ENCODE results near the gene NOXO1. TPM values are rescaled to one million over a fixed set of nuclear protein-coding genes. Genes with fewer than 3 reads are reported as not detected.
A peak's percentile ranks its signal among the peaks of the same experiment; 100 is the strongest.

NOXO1 gene
- total RNA-seq, 2 donors from 2014 or later, result 0.42 TPM; not detected in 1

DNA sequence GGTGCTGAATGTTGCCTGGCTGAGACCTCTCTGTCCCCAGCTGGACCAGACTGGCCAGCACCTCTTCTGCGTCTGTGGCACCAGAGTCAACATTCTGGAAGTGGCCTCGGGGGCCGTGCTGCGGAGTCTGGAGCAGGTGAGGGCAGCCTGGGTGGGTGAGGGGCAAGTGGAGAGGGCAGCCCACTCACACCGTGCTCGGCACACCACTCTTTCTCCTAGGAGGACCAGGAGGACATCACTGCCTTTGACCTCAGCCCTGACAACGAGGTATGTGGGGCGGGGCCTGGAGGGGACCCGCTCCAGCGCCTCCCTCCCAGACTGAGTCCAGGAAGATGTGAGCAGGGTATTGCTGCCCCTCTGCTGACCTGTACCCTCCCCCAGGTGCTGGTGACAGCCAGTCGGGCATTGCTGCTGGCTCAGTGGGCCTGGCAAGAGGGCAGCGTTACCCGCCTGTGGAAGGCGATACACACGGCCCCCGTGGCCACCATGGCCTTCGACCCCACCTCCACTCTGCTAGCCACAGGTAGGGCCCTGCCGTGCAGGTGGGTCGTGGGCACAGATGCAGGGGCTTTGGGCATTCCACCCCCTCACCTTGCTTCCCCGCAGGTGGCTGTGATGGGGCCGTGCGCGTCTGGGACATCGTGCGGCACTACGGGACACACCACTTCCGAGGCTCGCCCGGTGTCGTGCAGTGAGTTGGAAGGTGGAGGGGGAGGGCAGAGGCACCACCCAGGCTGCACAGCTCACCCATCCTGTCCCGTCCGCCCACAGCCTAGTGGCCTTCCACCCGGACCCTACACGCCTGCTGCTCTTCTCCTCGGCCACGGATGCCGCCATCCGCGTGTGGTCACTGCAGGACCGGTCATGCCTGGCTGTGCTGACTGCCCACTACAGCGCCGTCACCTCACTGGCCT is 6.9 kb downstream of the NOXO1 start:
- peaks cover 8% of the 10 kb centered on the region for H3K27me3 ChIP-seq (ENCODE audit: control insufficient read depth, insufficient read depth, low read length, poor library complexity, severe bottlenecking)
- no peaks in the 10 kb centered on the region for H3K9me3 ChIP-seq (ENCODE audit: control insufficient read depth, low read length)
- peaks cover 2% of the 10 kb centered on the region for H3K27me3 Mint-ChIP-seq (ENCODE audit: insufficient read depth)
- no peaks in the 10 kb centered on the region for H3K4me1 ChIP-seq (ENCODE audit: control insufficient read depth, insufficient read depth, low read length)
- peaks cover 8% of the 10 kb centered on the region for H3K4me1 Mint-ChIP-seq
- 97 to 98% methylated on average over 28 to 42 of the region's 42 CpGs for WGBS, 2 experiments (ENCODE audit: insufficient coverage in 1 of 2, insufficient read length in 1 of 2)
- H3K27ac Mint-ChIP-seq, result no peak overlapping the region
- no peak overlapping the region for H3K9ac ChIP-seq (ENCODE audit: extremely low read depth, low read length, poor library complexity, severe bottlenecking)
- no peak overlapping the region for H3K4me3 ChIP-seq (ENCODE audit: low read length)
- TF ChIP-seq CTCF (conservative IDR thresholded peaks at IDR 0.05), result no peak
- H3K36me3 Mint-ChIP-seq (ENCODE audit: low read depth), result peaks cover 13% of the 10 kb centered on the region
- peaks cover 24% of the 10 kb centered on the region for H3K36me3 ChIP-seq (ENCODE audit: control insufficient read depth, insufficient read depth, low read length)
- H3K27ac ChIP-seq (ENCODE audit: low read depth, low read length), result no peak overlapping the region
- no peaks in the 10 kb centered on the region for H3K9me3 Mint-ChIP-seq
- no peak overlapping the region for H3K4me3 Mint-ChIP-seq
- DNase-seq, result no peak

DNA sequence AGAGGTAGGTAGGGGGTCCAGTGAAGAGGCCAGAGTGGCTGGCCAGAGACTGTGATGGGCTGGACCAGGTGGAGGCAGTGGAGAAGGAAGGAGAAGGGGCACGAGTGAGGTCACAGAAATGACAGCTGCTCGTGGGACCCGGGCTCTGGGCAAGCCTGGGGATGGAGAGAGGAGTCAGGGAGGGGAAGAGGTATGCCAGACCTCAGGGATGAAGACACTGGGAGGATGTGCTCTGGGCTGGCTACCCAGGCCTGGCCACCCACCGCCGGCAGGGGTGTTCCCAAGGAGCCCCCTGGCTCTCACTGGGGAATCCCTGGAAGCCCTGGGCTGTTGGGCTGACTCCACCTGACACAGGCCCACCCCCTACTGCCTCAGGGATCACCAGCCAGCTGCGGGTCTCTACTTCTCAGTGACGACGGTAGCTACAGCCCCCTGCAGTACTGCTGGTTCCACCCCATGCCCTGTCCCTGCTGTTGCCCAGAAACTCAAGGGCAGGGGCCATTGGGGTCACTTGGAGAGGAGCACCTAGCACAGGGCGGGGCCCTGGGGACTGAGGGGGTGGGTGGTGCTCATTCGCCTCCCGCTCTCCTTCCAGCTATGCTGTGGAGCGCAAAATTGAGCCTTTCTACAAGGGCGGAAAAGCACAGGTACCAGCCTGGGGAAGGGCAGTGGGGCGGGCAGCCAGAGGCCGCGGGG is 7.7 kb downstream of the NOXO1 start:
- peaks cover 2% of the 10 kb centered on the region for H3K27me3 ChIP-seq (ENCODE audit: control insufficient read depth, insufficient read depth, low read length, poor library complexity, severe bottlenecking)
- H3K4me3 Mint-ChIP-seq, result peak overlapping the region; percentile 92
- no peak overlapping the region for H3K4me3 ChIP-seq (ENCODE audit: low read length)
- no peaks in the 10 kb centered on the region for H3K9me3 Mint-ChIP-seq
- no peaks in the 10 kb centered on the region for H3K4me1 ChIP-seq (ENCODE audit: control insufficient read depth, insufficient read depth, low read length)
- H3K36me3 Mint-ChIP-seq (ENCODE audit: low read depth), result peaks cover 13% of the 10 kb centered on the region
- no peak overlapping the region for H3K27ac Mint-ChIP-seq
- H3K27me3 Mint-ChIP-seq (ENCODE audit: insufficient read depth), result no peaks in the 10 kb centered on the region
- 91 to 93% methylated on average over 10 to 16 of the region's 16 CpGs for WGBS, 2 experiments (ENCODE audit: insufficient coverage in 1 of 2, insufficient read length in 1 of 2)
- TF ChIP-seq CTCF (conservative IDR thresholded peaks at IDR 0.05), result no peak
- peaks cover 21% of the 10 kb centered on the region for H3K36me3 ChIP-seq (ENCODE audit: control insufficient read depth, insufficient read depth, low read length)
- peaks cover 8% of the 10 kb centered on the region for H3K4me1 Mint-ChIP-seq
- no peaks in the 10 kb centered on the region for H3K9me3 ChIP-seq (ENCODE audit: control insufficient read depth, low read length)
- no peak overlapping the region for H3K9ac ChIP-seq (ENCODE audit: extremely low read depth, low read length, poor library complexity, severe bottlenecking)
- H3K27ac ChIP-seq (ENCODE audit: low read depth, low read length), result no peak overlapping the region
- DNase-seq, result no peak

- DNase-seq, result no peak
- Mint-ChIP-seq H3K27me3 (ENCODE audit: insufficient read depth) (no peaks in the 10 kb centered on the region), H3K4me3 (peak overlapping the region; percentile 92), H3K9me3 (no peaks in the 10 kb centered on the region), H3K4me1 (peaks cover 8% of the 10 kb centered on the region), H3K27ac (peak overlapping the region; percentile 93), H3K36me3 (ENCODE audit: low read depth) (peaks cover 13% of the 10 kb centered on the region)
- no peak for TF ChIP-seq CTCF (conservative IDR thresholded peaks at IDR 0.05)
- Histone ChIP-seq H3K27me3 (ENCODE audit: control insufficient read depth, insufficient read depth, low read length, poor library complexity, severe bottlenecking) (no peaks in the 10 kb centered on the region), H3K4me1 (ENCODE audit: control insufficient read depth, insufficient read depth, low read length) (no peaks in the 10 kb centered on the region), H3K36me3 (ENCODE audit: control insufficient read depth, insufficient read depth, low read length) (peaks cover 16% of the 10 kb centered on the region), H3K4me3 (ENCODE audit: low read length) (peak overlapping the region; percentile 90), H3K9ac (ENCODE audit: extremely low read depth, low read length, poor library complexity, severe bottlenecking) (peak overlapping the region; percentile 73), H3K9me3 (ENCODE audit: control insufficient read depth, low read length) (no peaks in the 10 kb centered on the region), H3K27ac (ENCODE audit: low read depth, low read length) (peak overlapping the region; percentile 49)
- 4 to 5% methylated on average over 16 to 22 of the region's 22 CpGs for WGBS, 2 experiments (ENCODE audit: insufficient coverage in 1 of 2, insufficient read length in 1 of 2)
These were observed 8.8 kb downstream of the NOXO1 start for GRCh38 chr16:1972490-1972877.
